CD4-positive, alpha-beta T cell treated with Interleukin-10 for 1 hour (primary cell): ENCODE results near the gene YY1.

ENCODE experiments used
- DNase-seq: peaks from one replicate; pipeline ENCODE4 v3.0.0-alpha.2; 2020

Gene YY1

DNA sequence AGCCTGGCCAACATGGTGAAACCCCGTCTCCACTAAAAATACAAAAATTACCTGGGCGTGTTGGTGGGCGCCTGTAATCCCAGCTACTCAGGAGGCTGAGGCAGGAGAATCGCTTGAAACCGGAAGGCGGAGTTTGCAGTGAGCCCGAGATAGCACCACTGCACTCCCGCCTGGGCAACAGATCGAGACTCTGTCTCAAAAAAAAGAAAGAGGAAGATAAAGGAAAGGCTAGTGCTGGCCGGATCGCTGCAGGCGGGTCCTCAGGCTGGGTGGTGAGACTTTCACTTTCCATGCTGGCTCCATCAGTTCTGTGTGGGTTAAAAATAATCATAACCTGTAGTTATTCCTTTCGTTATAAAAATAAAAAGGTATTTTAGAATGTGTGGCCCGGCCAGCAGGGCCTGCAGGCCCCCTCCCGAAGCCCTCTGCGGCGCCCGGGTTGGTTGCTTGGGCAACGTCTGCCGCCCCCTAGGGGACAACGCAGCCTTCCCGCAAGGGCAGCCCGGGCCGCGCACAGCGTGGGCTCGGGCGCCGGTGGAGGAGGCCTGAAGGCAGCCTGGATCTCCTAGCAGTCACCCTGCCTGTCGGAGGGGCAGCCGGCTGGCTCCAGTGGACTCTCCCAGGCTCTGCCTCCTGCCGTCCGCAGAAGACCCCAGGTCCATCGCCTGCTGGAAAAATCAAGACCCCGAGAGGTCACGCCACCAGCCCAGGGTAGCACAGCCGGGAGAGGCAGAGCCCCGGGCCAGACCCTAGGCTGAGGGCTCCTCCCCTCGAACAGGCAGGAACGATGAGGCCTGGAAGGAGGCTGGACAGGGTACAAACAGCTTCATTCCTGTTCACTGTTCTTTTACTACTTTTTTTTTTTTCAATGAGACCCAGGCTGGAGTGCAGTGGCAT is 79.2 kb downstream of the YY1 start:
- DNase-seq: peak; percentile 76

DNA sequence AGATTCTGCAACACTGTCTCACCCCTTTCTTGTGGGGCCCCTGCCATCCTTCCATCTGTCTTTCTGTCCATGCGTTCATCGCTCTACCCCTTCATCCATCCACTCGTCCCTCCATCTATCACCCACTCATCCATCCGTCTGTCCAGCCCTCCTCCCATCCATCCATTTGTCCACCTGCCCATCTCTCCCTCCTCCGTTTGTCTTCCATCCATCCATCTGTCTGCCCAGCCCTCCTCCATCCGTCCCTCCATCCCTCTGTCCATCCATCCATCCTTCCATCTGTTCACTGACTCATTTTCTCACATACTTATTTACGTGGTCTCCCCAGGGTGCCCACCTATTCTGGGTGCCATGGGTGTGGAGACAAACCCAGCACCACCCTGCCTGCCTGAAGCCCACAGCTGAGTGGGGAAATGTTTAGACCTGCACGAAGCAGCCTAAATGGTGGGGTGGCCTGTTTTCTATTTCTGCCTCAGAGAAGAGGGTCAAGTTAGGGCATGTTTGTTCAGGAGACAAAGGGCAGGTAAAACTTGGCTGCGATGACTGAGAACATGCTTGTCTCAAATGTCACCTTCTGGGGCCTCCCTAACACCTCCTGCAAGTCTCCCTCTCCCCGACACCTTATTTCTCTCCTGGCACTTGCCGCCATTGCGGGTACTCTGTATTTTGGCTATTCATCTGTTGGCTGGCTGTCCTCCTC is 81.4 kb downstream of the YY1 start:
- DNase-seq: no peak

GRCh38 chr14:100321473-100322137 is 82.7 kb downstream of the YY1 start:
- no peak for DNase-seq

GRCh38 chr14:100322138-100322957 is 83.4 kb downstream of the YY1 start:
- no peak for DNase-seq

DNA sequence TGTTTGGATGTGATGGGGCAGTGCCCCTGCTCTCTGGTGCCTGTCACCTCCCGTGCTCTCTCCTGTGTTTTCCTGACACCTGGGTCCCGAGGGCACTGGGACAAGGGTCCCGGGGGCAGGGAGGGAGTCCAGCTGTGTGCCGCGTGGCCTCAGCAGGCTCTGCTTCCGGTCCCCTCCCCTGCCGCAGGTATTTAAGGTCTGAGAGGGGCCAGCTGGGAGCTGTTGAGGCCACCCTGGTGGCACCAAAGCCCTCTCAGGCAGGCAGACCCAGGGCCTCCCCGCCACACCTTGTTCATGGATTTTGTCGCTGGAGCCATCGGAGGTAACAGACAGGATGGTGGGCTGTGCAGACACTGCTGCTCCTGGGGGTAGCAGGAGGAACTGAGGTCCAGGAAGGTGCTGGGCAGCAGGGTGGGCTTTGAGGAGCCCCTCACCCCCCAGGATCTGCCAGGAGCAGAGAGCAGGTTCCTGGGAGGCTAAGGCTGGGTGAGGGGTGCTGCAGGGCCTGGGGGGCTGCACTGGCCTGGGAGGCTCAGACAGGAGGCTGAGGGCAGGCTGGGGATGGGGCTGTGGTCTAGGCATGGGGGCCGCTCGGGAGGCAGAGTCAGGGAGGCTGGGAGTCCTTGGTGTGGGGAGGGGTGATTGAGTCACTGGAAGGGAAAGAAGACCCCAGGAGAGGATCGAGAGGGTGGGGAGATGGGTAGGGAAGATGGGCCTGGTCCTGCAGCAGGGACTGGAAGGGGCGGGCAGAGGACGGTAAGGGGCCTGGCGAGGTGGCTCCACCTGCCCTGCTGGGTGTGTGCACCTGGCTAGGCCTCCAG is 84.4 kb downstream of the YY1 start, which contains the start of gene SLC25A47:
TSS of gene SLC25A47 (plus strand) at position 219 of the 821 bp plus-strand sequence. CDS start at position 295, 76 bp downstream.
- DNase-seq: no peak

DNA sequence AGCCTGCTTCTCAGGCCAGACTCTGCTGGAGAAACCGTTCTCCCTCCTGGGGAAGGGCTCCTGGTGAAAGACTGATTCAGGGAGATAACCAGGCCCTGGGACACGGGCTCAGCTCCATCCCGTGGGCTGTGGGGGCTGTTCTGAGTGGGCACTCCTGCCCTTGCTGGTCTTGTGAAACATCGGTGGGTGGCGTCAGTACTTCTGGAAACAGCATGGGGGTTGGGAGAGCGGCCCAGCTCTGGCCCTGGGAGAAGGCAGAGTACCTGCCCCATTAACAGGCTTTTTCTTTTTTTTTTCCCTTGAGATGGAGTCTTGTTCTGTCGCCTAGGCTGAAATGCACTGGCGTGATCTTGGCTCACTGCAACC is 85.0 kb downstream of the YY1 start:
- no peak for DNase-seq

- no peak for DNase-seq
These were observed 86.3 kb downstream of the YY1 start for GRCh38 chr14:100325231-100325632.

- DNase-seq: no peak
These were observed 87.0 kb downstream of the YY1 start for GRCh38 chr14:100325958-100326357.

DNA sequence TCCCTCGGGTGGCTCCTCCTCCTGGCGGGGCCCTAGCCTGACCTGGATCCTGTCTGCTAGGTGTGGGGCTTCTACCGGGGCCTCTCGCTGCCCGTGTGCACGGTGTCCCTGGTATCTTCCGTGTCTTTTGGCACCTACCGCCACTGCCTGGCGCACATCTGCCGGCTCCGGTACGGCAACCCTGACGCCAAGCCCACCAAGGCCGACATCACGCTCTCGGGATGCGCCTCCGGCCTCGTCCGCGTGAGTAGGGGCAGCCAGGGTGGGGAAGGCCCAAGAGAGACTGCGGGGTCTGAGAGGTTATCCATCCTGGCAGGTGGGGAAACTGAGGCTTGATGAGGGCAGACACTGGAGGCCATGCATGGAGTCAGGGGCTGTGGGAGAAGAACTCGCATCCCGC is 88.2 kb downstream of the YY1 start:
- no peak for DNase-seq

GRCh38 chr14:100328495-100329163 is 89.7 kb downstream of the YY1 start:
- no peak for DNase-seq

DNA sequence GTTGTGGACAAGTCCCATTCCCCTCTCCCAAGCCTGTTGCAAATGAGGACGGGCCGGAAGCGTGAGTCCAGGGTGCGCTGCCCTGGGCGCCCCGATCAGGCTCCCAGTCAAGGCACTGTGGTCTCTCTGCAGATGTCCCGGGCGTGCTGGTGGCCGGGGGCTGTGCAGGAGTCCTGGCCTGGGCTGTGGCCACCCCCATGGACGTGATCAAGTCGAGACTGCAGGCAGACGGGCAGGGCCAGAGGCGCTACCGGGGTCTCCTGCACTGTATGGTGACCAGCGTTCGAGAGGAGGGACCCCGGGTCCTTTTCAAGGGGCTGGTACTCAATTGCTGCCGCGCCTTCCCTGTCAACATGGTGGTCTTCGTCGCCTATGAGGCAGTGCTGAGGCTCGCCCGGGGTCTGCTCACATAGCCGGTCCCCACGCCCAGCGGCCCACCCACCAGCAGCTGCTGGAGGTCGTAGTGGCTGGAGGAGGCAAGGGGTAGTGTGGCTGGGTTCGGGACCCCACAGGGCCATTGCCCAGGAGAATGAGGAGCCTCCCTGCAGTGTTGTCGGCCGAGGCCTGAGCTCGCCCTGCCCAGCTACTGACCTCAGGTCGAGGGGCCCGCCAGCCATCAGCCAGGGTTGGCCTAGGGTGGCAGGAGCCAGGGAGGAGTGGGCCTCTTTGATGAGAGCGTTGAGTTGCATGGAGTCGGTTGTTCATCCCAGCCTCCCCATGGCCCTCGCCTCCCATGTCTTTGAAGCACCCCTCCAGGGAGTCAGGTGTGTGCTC is 90.5 kb downstream of the YY1 start:
- DNase-seq: no peak

GRCh38 chr14:100330007-100330344 is 91.0 kb downstream of the YY1 start:
- DNase-seq: no peak

DNA sequence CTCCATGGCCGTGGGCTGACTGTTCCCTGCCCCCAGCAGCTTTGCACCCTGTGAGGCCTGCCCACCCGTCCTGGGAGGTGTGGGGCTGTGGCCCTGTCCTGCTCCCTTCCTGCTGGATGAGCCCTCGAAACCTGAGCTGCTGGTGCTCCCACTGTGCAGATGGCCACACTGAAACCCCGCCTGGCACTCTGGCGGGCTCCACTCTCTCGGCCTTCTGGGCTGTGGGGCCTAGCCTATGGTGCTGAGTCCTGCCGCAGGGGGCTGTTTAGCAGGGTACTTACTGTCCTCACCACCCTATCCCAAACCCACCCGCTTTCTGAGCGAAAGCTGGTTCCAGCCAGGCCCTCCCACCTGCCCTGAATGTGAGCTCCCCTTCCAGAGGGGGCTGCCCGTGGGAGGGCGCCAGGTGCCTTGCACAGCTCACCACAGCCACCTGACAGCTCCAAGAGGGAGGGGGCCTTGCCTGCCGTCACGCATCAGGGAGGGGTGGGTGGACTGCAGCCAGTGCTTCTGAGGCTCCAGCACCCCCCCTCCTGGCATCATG is 91.5 kb downstream of the YY1 start:
- no peak for DNase-seq

- no peak for DNase-seq
These were observed 93.2 kb downstream of the YY1 start for GRCh38 chr14:100332071-100332639.
